B cell (primary cell): Measurements from ENCODE around the gene SLTM. TPM values are rescaled to one million over a fixed set of nuclear protein-coding genes. Genes with fewer than 3 reads are reported as not detected.

ENCODE experiments used
- ATAC-seq: fragments of 200-7000 bp; cut with Tn5 transposase; one replicate; pipeline ENCODE4 v1.10.0; 2021; ENCODE audit warnings: low read depth, mild to moderate bottlenecking, moderate number of reproducible peaks, moderate library complexity
- CTCF ChIA-PET: fragments of 350-600 bp; sonication (Branson Sonifier 250); formaldehyde crosslinking; loops from one replicate; lab custom pipeline; 2021; ENCODE audit warnings: antibody characterized with exemption, inconsistent platforms; lab: Charles Lee
- POLR2A ChIA-PET: fragments of 350-600 bp; sonication (Branson Sonifier 250); formaldehyde crosslinking; loops from one replicate; lab custom pipeline; 2021; ENCODE audit warnings: antibody characterized with exemption; lab: Charles Lee
- DNase-seq: peaks from one replicate; pipeline ENCODE4 v3.0.0; 2013
- H2AFZ ChIP-seq: 2 replicates; pipeline ENCODE4 v1.6.1; 2012; ENCODE audit warnings: mild to moderate bottlenecking, low read depth, low read length; ENCODE audit not compliant: insufficient read depth, poor library complexity, severe bottlenecking
- H3K27ac ChIP-seq, 2 donors: 1 replicate in 1 of 2; 2 replicates in 1 of 2; pipeline ENCODE4 v1.5.1; 2012 to 2013; ENCODE audit warnings: low read length in 2 of 2, mild to moderate bottlenecking in 2 of 2, moderate library complexity in 1 of 2
- H3K27me3 ChIP-seq, 4 experiments: fragments of 200-600 bp in 1 of 4; sonication (generic) in 1 of 4; replicated peaks in 1 of 4; 1 replicate in 2 of 4; 2 replicates in 2 of 4; pipeline versions ENCODE4 v1.6.1 to v1.7.0; 2013 to 2016; ENCODE audit warnings: low read length in 3 of 4, mild to moderate bottlenecking in 2 of 4, mixed read lengths in 1 of 4, moderate library complexity in 1 of 4; ENCODE audit not compliant: insufficient read depth in 4 of 4, control insufficient read depth in 3 of 4; ENCODE audit errors: control extremely low read depth in 1 of 4
- H3K36me3 ChIP-seq, 2 experiments: replicated peaks in 1 of 2; 1 replicate in 1 of 2; 2 replicates in 1 of 2; pipeline versions ENCODE4 v1.6.1 to v1.7.1; 2013; ENCODE audit warnings: low read length in 1 of 2; ENCODE audit not compliant: insufficient read depth in 2 of 2, control insufficient read depth in 1 of 2; ENCODE audit errors: control extremely low read depth in 1 of 2, extremely low read depth in 1 of 2
- H3K4me1 ChIP-seq, 2 donors: fragments of 200-600 bp in 1 of 2; sonication (generic) in 1 of 2; 1 replicate in 1 of 2; 2 replicates in 1 of 2; pipeline versions ENCODE4 v1.5.1 to v1.6.1; 2013 to 2017; ENCODE audit warnings: low read length in 2 of 2; ENCODE audit not compliant: control insufficient read depth in 2 of 2, insufficient read depth in 2 of 2
- H3K4me2 ChIP-seq: replicated peaks from 2 replicates; pipeline ENCODE3; 2012; ENCODE audit warnings: mild to moderate bottlenecking, low read depth, low read length; ENCODE audit not compliant: poor library complexity, severe bottlenecking
- H3K4me3 ChIP-seq, 5 experiments: fragments of 200-600 bp in 1 of 5; sonication (generic) in 1 of 5; 1 replicate in 3 of 5; 2 replicates in 2 of 5; pipeline versions ENCODE4 v1.5.1 to v1.7.0; 2011 to 2016; ENCODE audit warnings: low read length in 4 of 5, mild to moderate bottlenecking in 4 of 5, low read depth in 2 of 5, control low read depth in 1 of 5, moderate library complexity in 1 of 5; ENCODE audit not compliant: insufficient read depth in 1 of 5; ENCODE audit errors: control extremely low read depth in 1 of 5, extremely low read depth in 1 of 5
- H3K79me2 ChIP-seq: fragments of 200-600 bp; sonication (generic); one replicate; pipeline ENCODE4 v1.6.0; 2016; ENCODE audit warnings: low read length; ENCODE audit not compliant: control insufficient read depth, insufficient read depth
- H3K9ac ChIP-seq: fragments of 200-600 bp; sonication (generic); 2 replicates; pipeline ENCODE4 v1.6.1; 2017; ENCODE audit warnings: mild to moderate bottlenecking, low read length, moderate library complexity
- H3K9me3 ChIP-seq, 3 donors: one replicate each; pipeline versions ENCODE4 v1.6.1 to v1.7.1; 2013; ENCODE audit warnings: low read length in 2 of 3; ENCODE audit not compliant: control insufficient read depth in 2 of 3, insufficient read depth in 1 of 3; ENCODE audit errors: control extremely low read depth in 1 of 3
- H4K20me1 ChIP-seq: 2 replicates; pipeline ENCODE4 v1.6.0; 2012; ENCODE audit warnings: mild to moderate bottlenecking, low read length; ENCODE audit not compliant: insufficient read depth, control insufficient read depth, poor library complexity, severe bottlenecking
- H3K27ac Mint-ChIP-seq: one replicate; pipeline ENCODE4 v1.8.0; 2021; ENCODE audit warnings: mixed read lengths
- H3K27me3 Mint-ChIP-seq: one replicate; pipeline ENCODE4 v1.8.0; 2021; ENCODE audit warnings: mixed read lengths
- H3K4me1 Mint-ChIP-seq: one replicate; pipeline ENCODE4 v1.8.0; 2021; ENCODE audit warnings: mixed read lengths
- H3K4me3 Mint-ChIP-seq: one replicate; pipeline ENCODE4 v1.8.0; 2021; ENCODE audit warnings: mixed read lengths
- H3K9me3 Mint-ChIP-seq: one replicate; pipeline ENCODE4 v1.8.0; 2022; ENCODE audit warnings: mixed read lengths; ENCODE audit not compliant: insufficient read depth
- CTCF ChIP-seq: fragments of 200-600 bp; IDR thresholded peaks from one replicate; pipeline ENCODE4 v1.8.0; 2022; ENCODE audit warnings: antibody characterized with exemption, mild to moderate bottlenecking
- EZH2 ChIP-seq: IDR thresholded peaks from 2 replicates; pipeline ENCODE4 v1.6.1; 2012; ENCODE audit warnings: borderline replicate concordance, low read depth, mild to moderate bottlenecking, moderate library complexity, low read length; ENCODE audit not compliant: insufficient read depth, poor library complexity, severe bottlenecking
- WGBS: methylation state at CpG from one replicate; pipeline ENCODE4 v1.1.5; 2013; ENCODE audit warnings: missing lambda C conversion rate; ENCODE audit not compliant: insufficient coverage; 5-methylcytosine and 5-hydroxymethylcytosine counted together
- intact Hi-C: fragments of 100-400 bp; cut with micrococcal nuclease; formaldehyde crosslinking; loops from one replicate; pipeline ENCODE4 v1.10.0; 2022
- polyA plus RNA-seq: library from polyadenylated mRNA; depleted of rRNA; stranded (reverse); fragments of >200 nt; gene quantifications from 2 replicates; pipeline ENCODE4 v1.2.3, GENCODE V29; 2012
- total RNA-seq, 2 donors: library from RNA; stranded (reverse); fragments of 120-200 nt in 1 of 2; gene quantifications; 1 replicate in 1 of 2; 2 replicates in 1 of 2; pipeline versions ENCODE4 v1.2.3 to v1.2.4, GENCODE V29; 2013 to 2022

SLTM gene
- total and polyA plus RNA-seq, 2 donors (not counting 1 experiment from before 2014, with no cell fraction given) = 83.2 to 183 TPM

- no peaks in the 10 kb centered on the region for H4K20me1 ChIP-seq
- H3K27me3 ChIP-seq = peaks cover 0 to 5% (median 1%) of the 10 kb centered on the region in 4 experiments
- H3K27ac ChIP-seq = no peak overlapping the region
- no peak overlapping the region for H3K9ac ChIP-seq
- WGBS = 96% methylated on average over 4 of the region's 4 CpGs
- intact Hi-C loops = no loop called here
- no peak overlapping the region for H3K4me3 Mint-ChIP-seq
- peaks cover 0 to 12% (median 0%) of the 10 kb centered on the region in 3 donors for H3K9me3 ChIP-seq
- H3K4me3 ChIP-seq = no peak overlapping the region
- ATAC-seq (no peak), DNase-seq (no peak)
- H3K27me3 Mint-ChIP-seq = peaks cover 6% of the 10 kb centered on the region
- no peaks in the 10 kb centered on the region for H3K9me3 Mint-ChIP-seq
- ChIA-PET CTCF (no interaction called here), POLR2A (no interaction called here)
- no peaks in the 10 kb centered on the region for H3K79me2 ChIP-seq
- H3K4me1 ChIP-seq = peaks cover 7 to 9% of the 10 kb centered on the region in 2 donors
- H3K36me3 ChIP-seq = no peaks in the 10 kb centered on the region
- TF ChIP-seq CTCF (no peak), EZH2 (no peak)
- H2AFZ ChIP-seq = no peak overlapping the region
- H3K4me1 Mint-ChIP-seq = peaks cover 7% of the 10 kb centered on the region
- no peak overlapping the region for H3K4me2 ChIP-seq
- no peak overlapping the region for H3K27ac Mint-ChIP-seq
Observed at GRCh38 chr15:58867926-58868325, 65.6 kb downstream of the SLTM start.

- DNase-seq = no peak
- Histone ChIP-seq H4K20me1 (no peaks in the 10 kb centered on the region), H3K27ac (no peak overlapping the region), H3K4me2 (peak overlapping the region; percentile 63), H3K79me2 (no peaks in the 10 kb centered on the region), H3K4me1 (peaks cover 10 to 13% of the 10 kb centered on the region in 2 donors), H2AFZ (peak overlapping the region; percentile 71), H3K9me3 (peaks cover 0 to 12% (median 0%) of the 10 kb centered on the region in 3 donors), H3K36me3 (no peaks in the 10 kb centered on the region), H3K27me3 (peaks cover 0 to 5% (median 1%) of the 10 kb centered on the region in 4 experiments), H3K9ac (peak overlapping the region; percentile 15), H3K4me3 (no peak overlapping the region)
- ATAC-seq = no peak
- Mint-ChIP-seq H3K4me1 (peaks cover 18% of the 10 kb centered on the region), H3K9me3 (no peaks in the 10 kb centered on the region), H3K4me3 (peak overlapping the region; percentile 63), H3K27me3 (peaks cover 6% of the 10 kb centered on the region), H3K27ac (no peak overlapping the region)
- POLR2A ChIA-PET = interaction anchor here (0.7 kb wide), 1 partner anchor 1581 kb away, joined by 4 read pairs; no protein-coding TSS in a partner anchor
- 97% methylated on average over 13 of the region's 15 CpGs for WGBS
- intact Hi-C loops = no loop called here
- no peak for TF ChIP-seq CTCF
- TF ChIP-seq EZH2 = no peak
- CTCF ChIA-PET = no interaction called here
Observed at GRCh38 chr15:58865425-58865880, 68.0 kb downstream of the SLTM start.
